Tibial artery (tissue), 4 donors: Measurements from ENCODE around the gene CHST13.

Experiments
- DNase-seq, 2 donors: peaks; one replicate each; pipeline ENCODE4 v3.0.0-alpha.2; 2019
- H3K27ac ChIP-seq, 2 donors: fragments of 200-600 bp; sonication (generic) in 1 of 2; 1 replicate in 1 of 2; 2 replicates in 1 of 2; pipeline ENCODE4 v1.5.1; 2018 to 2019; ENCODE audit warnings: mild to moderate bottlenecking in 1 of 2
- H3K27me3 ChIP-seq, 2 donors: fragments of 200-600 bp; sonication (generic) in 1 of 2; one replicate each; pipeline versions ENCODE4 v1.5.1 to v1.6.0; 2016 to 2019
- H3K36me3 ChIP-seq, 3 donors: fragments of 200-600 bp; sonication (generic) in 2 of 3; one replicate each; pipeline ENCODE4 v1.5.1; 2016 to 2019; ENCODE audit warnings: mild to moderate bottlenecking in 2 of 3
- H3K4me1 ChIP-seq, 4 donors: fragments of 200-600 bp; sonication (generic) in 2 of 4; 1 replicate in 3 of 4; 2 replicates in 1 of 4; pipeline ENCODE4 v1.5.1; 2016 to 2019
- H3K4me3 ChIP-seq, 2 donors: fragments of 200-600 bp; sonication (generic) in 1 of 2; 1 replicate in 1 of 2; 2 replicates in 1 of 2; pipeline ENCODE4 v1.5.1; 2018 to 2019; ENCODE audit warnings: mild to moderate bottlenecking in 2 of 2
- H3K9me3 ChIP-seq, 3 donors: fragments of 200-600 bp; sonication (generic) in 1 of 3; one replicate each; pipeline ENCODE4 v1.5.1; 2016 to 2019
- CTCF ChIP-seq, 2 experiments: fragments of 200-600 bp in 1 of 2; fragments of 450-650 bp in 1 of 2; IDR thresholded peaks; one replicate each; pipeline ENCODE4 v1.5.1; 2017 to 2019; ENCODE audit warnings: antibody characterized with exemption in 2 of 2, mild to moderate bottlenecking in 1 of 2, moderate library complexity in 1 of 2
- intact Hi-C: fragments of 100-400 bp; cut with DNase I; formaldehyde crosslinking; loops from one replicate; pipeline ENCODE4 v1.15.0; 2023; ENCODE audit warnings: low total_unique reads

Gene CHST13

GRCh38 chr3:126488886-126489569, 34.9 kb upstream of the CHST13 start:
- peaks cover 0 to 4% of the 10 kb centered on the region in 2 donors for H3K27me3 ChIP-seq
- H3K4me3 ChIP-seq: no peak overlapping the region
- no peak overlapping the region for H3K27ac ChIP-seq
- TF ChIP-seq CTCF (IDR thresholded peaks at IDR 0.05): no peak
- intact Hi-C loops: no loop called here
- H3K4me1 ChIP-seq: peaks cover 0 to 12% (median 0%) of the 10 kb centered on the region in 4 donors
- H3K9me3 ChIP-seq: no peaks in the 10 kb centered on the region
- no peaks in the 10 kb centered on the region for H3K36me3 ChIP-seq
- no peak for DNase-seq

- H3K9me3 ChIP-seq: no peaks in the 10 kb centered on the region
- no peak overlapping the region for H3K27ac ChIP-seq
- peaks cover 0 to 12% (median 0%) of the 10 kb centered on the region in 4 donors for H3K4me1 ChIP-seq
- no peaks in the 10 kb centered on the region for H3K36me3 ChIP-seq
- peaks cover 0 to 4% of the 10 kb centered on the region in 2 donors for H3K27me3 ChIP-seq
- DNase-seq: no peak
- no peak for TF ChIP-seq CTCF (IDR thresholded peaks at IDR 0.05)
- H3K4me3 ChIP-seq: no peak overlapping the region
- intact Hi-C loops: no loop called here
Observed at GRCh38 chr3:126490619-126491018, 33.3 kb upstream of the CHST13 start.

GRCh38 chr3:126491221-126492013, 32.5 kb upstream of the CHST13 start:
- Histone ChIP-seq H3K36me3 (no peaks in the 10 kb centered on the region), H3K27me3 (peaks cover 0 to 4% of the 10 kb centered on the region in 2 donors), H3K9me3 (no peaks in the 10 kb centered on the region), H3K4me3 (no peak overlapping the region), H3K4me1 (peaks cover 0 to 12% (median 0%) of the 10 kb centered on the region in 4 donors), H3K27ac (no peak overlapping the region)
- TF ChIP-seq CTCF (IDR thresholded peaks at IDR 0.05): no peak
- DNase-seq: no peak
- intact Hi-C loops: no loop called here

- intact Hi-C loops: no loop called here
- H3K4me1 ChIP-seq: peaks cover 0 to 4% (median 0%) of the 10 kb centered on the region in 4 donors
- H3K9me3 ChIP-seq: no peaks in the 10 kb centered on the region
- H3K4me3 ChIP-seq: no peak overlapping the region
- H3K27ac ChIP-seq: no peak overlapping the region
- DNase-seq: no peak
- H3K36me3 ChIP-seq: no peaks in the 10 kb centered on the region
- no peak for TF ChIP-seq CTCF (IDR thresholded peaks at IDR 0.05)
- peaks cover 0 to 4% of the 10 kb centered on the region in 2 donors for H3K27me3 ChIP-seq
Observed at GRCh38 chr3:126493051-126493450, 30.9 kb upstream of the CHST13 start.

- no peak overlapping the region for H3K27ac ChIP-seq
- no peaks in the 10 kb centered on the region for H3K9me3 ChIP-seq
- intact Hi-C loops: no loop called here
- H3K4me3 ChIP-seq: no peak overlapping the region
- TF ChIP-seq CTCF (IDR thresholded peaks at IDR 0.05): no peak
- no peak for DNase-seq
- H3K36me3 ChIP-seq: no peaks in the 10 kb centered on the region
- peaks cover 0 to 4% of the 10 kb centered on the region in 2 donors for H3K27me3 ChIP-seq
- H3K4me1 ChIP-seq: peaks cover 0 to 4% (median 0%) of the 10 kb centered on the region in 4 donors
Observed at GRCh38 chr3:126493739-126494138, 30.2 kb upstream of the CHST13 start.
